Natural killer cell treated with Interleukin-12 subunit alpha and Interleukin-12 subunit beta and Interleukin-15 and Interleukin-18, amount 100 ng/mL, for 72 hours (primary cell): ENCODE data around the gene FUBP3. TPM values are rescaled to one million over a fixed set of nuclear protein-coding genes. Genes with fewer than 3 reads are reported as not detected.

Source experiments
- total RNA-seq, 2 donors: library from RNA; stranded (reverse); gene quantifications; one replicate each; pipeline ENCODE4 v1.2.3, GENCODE V29; 2022

FUBP3 gene
- total RNA-seq, 2 donors from 2014 or later: 43.8 to 47.2 TPM

Other genes with a start within 250 kb of the FUBP3 start
- gene ASS1, start 134.6 kb upstream of the FUBP3 start, total RNA-seq: not detected
- gene PRDM12, start 85.0 kb downstream of the FUBP3 start, total RNA-seq: under 1 TPM in 1 of 2 donors, not detected in 1; 0.39 TPM
- 100 to 1,000 TPM in 1 of 2 donors, 10 to 100 TPM in 1; 58.8 to 103 TPM for gene EXOSC2, start 114.2 kb downstream of the FUBP3 start, total RNA-seq